ENCODE measurements around the gene WWOX.
"Not testable (repeated sequence)": the region's sequence is repeated elsewhere in the genome, so short reads cannot be mapped to it uniquely, and the experiment has no call there.

WWOX gene

DNA sequence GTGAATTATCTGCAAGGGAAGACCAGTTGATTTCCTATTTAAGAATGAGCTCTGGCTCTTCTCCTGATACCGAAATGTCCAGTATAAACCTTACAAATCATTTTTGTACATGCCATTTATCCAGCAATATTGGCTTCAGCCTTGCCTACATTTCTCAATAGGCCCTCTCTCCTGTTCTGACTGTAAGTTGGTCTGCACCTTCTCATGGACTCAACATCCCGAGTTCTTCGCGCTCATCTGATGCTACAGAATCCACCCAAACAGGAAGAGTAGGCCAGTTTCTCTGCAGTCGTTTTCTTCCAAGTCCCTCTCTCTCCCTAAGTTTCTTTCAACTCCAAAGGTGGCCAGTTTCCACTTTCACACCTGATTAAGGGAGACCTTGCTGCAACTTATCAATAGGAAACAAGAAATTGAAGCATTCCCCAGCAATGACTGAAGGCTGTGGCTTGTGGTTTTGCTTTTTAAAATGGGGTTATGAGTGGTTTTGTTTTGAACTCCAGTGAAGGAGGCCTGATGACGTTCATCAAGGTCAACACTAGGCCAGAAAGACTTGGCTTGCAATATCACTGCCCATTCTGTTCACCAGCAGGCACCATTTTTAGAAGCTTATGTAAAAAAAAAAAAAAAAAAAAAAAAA, 1118.0 kb downstream of the WWOX start:
- DNase-seq (ENCODE audit: low spot score): no peak

DNA sequence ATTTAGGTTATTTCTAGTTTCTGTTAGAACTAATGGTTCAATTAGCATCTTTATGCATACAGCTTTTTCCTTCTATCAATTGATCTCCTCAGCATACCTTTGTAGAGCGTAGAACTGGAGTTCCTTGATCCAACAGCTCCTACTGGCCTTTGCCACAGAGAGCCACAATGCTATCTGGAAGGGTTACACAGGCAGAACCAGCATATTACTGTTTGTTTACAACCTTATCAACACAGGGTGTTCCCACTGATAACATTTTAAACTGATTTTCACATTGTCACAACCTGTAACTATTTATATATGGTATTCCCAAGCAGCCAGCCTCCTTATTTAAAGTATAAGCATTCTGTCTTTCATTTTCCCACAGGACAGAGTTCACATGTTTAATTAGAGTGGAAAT, 1118.9 kb downstream of the WWOX start:
- no peak for DNase-seq (ENCODE audit: low spot score)

GRCh38 chr16:79225994-79226393, 1126.5 kb downstream of the WWOX start:
- DNase-seq (ENCODE audit: low spot score): not testable (repeated sequence)

GRCh38 chr16:79229361-79229760, 1129.9 kb downstream of the WWOX start:
- DNase-seq (ENCODE audit: low spot score): no peak

- DNase-seq (ENCODE audit: low spot score): not testable (repeated sequence)
Measured at GRCh38 chr16:79245700-79246099, 1146.2 kb downstream of the WWOX start.

GRCh38 chr16:79247386-79247785, 1147.9 kb downstream of the WWOX start:
- DNase-seq (ENCODE audit: low spot score): no peak

DNA sequence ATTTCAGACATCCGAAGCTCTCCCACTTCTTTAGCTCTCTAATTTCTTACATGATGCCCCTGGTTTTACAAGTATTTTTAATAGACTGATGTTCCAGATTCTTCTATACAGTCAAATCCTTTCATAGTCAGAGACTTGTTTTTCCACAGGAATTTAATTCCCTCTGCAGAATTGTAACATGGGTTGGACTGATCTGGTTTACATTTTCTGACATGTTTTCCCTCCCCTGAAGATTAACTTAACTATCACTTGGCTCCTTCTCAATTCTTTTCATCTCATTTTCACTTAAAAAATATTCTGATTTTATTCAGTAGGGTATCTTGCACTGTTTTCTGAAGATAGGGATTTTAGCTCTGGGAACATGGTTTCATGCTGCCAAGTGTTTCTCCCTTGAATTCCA, 1148.9 kb downstream of the WWOX start:
- no peak for DNase-seq (ENCODE audit: low spot score)

DNA sequence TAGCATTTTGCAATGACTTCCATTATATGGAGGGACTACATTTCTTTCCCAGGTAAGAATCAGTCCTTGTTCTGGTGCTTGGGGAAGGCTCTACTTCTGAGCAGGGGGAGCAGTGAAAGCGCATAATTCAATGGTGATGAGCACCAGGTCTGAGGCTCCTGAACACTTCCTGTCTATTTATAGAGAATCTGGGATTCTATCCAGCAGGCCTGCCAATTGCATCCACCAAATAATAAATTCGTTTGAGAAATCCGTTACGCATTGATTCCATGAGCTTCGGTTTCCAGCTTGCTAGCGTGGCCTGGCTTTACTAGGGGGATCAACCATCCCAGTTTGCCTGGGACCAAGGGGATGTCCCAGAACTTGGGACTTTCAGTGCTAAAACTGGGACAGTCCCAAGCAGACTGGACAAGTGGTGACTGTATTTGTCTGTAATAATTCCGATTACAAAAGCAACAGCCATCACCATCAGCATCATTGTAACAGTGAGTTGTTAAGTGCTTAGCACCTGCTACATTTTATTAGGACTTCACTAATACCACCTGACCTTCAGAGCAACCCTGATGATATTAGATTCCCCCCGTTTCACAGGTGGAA, 1151.1 kb downstream of the WWOX start:
- no peak for DNase-seq (ENCODE audit: low spot score)

- no peak for DNase-seq (ENCODE audit: low spot score)
Measured at GRCh38 chr16:79253100-79253631, 1153.7 kb downstream of the WWOX start.

GRCh38 chr16:79257953-79258490, 1158.6 kb downstream of the WWOX start:
- no peak for DNase-seq (ENCODE audit: low spot score)

GRCh38 chr16:79260890-79261289, 1161.4 kb downstream of the WWOX start:
- DNase-seq (ENCODE audit: low spot score): not testable (repeated sequence)

- DNase-seq (ENCODE audit: low spot score): no peak
Measured at GRCh38 chr16:79261481-79261940, 1162.1 kb downstream of the WWOX start.

DNA sequence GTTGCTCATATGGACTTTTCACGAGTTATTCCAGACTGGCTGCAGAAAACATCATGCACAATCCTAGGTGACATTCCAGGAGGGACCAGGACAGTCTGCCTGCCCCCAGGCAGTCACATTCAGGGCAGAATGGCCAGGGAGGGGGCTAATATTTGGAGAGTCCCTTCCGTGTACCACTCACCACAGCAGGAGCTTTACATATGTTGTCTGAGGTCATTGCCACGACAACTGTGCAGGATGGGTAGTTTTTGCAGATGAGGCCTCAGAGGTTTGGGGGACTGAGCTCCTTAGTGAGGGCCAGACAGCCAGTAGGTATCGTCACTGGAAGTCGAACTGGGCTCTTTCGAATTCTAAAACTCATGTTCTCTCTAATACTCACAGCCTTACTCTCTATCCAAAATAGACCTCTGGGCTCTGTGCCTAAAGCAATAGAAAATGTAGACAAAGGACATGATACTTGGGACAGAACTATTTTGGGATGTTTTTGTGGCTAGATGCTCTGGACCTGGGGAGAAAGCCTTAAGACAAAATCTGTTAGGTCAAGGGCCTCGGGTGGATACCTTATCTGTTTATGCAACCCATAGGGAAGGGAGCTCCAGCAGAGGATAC, 1162.6 kb downstream of the WWOX start:
- no peak for DNase-seq (ENCODE audit: low spot score)
